GM21423 (cell line): ENCODE results near the gene PARD3.
A peak's percentile ranks its signal among the peaks of the same experiment; 100 is the strongest.
"Not testable (repeated sequence)": the region's sequence is repeated elsewhere in the genome, so short reads cannot be mapped to it uniquely, and the experiment has no call there.

Source experiments
- ATAC-seq: cut with Tn5 transposase; IDR thresholded peaks from one replicate; pipeline ENCODE4 v1.9.1; 2021; ENCODE audit warnings: mild to moderate bottlenecking, moderate library complexity; ENCODE audit not compliant: unreplicated experiment

The PARD3 gene

GRCh38 chr10:34655286-34656170, 159.6 kb downstream of the PARD3 start:
- no peak for ATAC-seq

GRCh38 chr10:34654211-34654610, 160.9 kb downstream of the PARD3 start:
- no peak for ATAC-seq

- no peak for ATAC-seq
Observed at GRCh38 chr10:34653530-34653929, 161.6 kb downstream of the PARD3 start.

- ATAC-seq, result no peak
Observed at GRCh38 chr10:34651416-34652195, 163.5 kb downstream of the PARD3 start.

- ATAC-seq, result no peak
Observed at GRCh38 chr10:34650156-34650555, 164.9 kb downstream of the PARD3 start.

- ATAC-seq, result no peak
Observed at GRCh38 chr10:34649385-34649784, 165.7 kb downstream of the PARD3 start.

- no peak for ATAC-seq
Observed at GRCh38 chr10:34648919-34649318, 166.2 kb downstream of the PARD3 start.

GRCh38 chr10:34647875-34648865, 166.9 kb downstream of the PARD3 start:
- ATAC-seq, result no peak

GRCh38 chr10:34647160-34647559, 167.9 kb downstream of the PARD3 start:
- no peak for ATAC-seq

- no peak for ATAC-seq
Observed at GRCh38 chr10:34646331-34646730, 168.8 kb downstream of the PARD3 start.

GRCh38 chr10:34644815-34645214, 170.3 kb downstream of the PARD3 start:
- not testable (repeated sequence) for ATAC-seq

- no peak for ATAC-seq
Observed at GRCh38 chr10:34644224-34644623, 170.9 kb downstream of the PARD3 start.

GRCh38 chr10:34643620-34644019, 171.5 kb downstream of the PARD3 start:
- no peak for ATAC-seq

GRCh38 chr10:34641913-34642558, 173.1 kb downstream of the PARD3 start:
- no peak for ATAC-seq

- no peak for ATAC-seq
Observed at GRCh38 chr10:34641147-34641912, 173.8 kb downstream of the PARD3 start.

- peak; percentile 42 for ATAC-seq
Observed at GRCh38 chr10:34638406-34639054, 176.6 kb downstream of the PARD3 start.

GRCh38 chr10:34637418-34637911, 177.6 kb downstream of the PARD3 start:
- peak; percentile 77 for ATAC-seq

- no peak for ATAC-seq
Observed at GRCh38 chr10:34635111-34635510, 180.0 kb downstream of the PARD3 start.

- no peak for ATAC-seq
Observed at GRCh38 chr10:34633374-34633773, 181.7 kb downstream of the PARD3 start.
